Measurements from ENCODE around the gene PLCB4.

PLCB4 gene

GRCh38 chr20:9126527-9126926, 57.6 kb downstream of the PLCB4 start:
- Histone ChIP-seq H3K4me3 (replicated peaks; ENCODE audit: insufficient read depth, low read length) (no peak overlapping the region), H3K27ac (replicated peaks) (no peak overlapping the region), H3K27me3 (ENCODE audit: insufficient read depth, poor library complexity, severe bottlenecking) (no peaks in the 10 kb centered on the region)
- DNase-seq (ENCODE audit: low read depth in 1 of 2, low spot score in 1 of 2) = no peak
- TF ChIP-seq CTCF (IDR thresholded peaks at IDR 0.05; ENCODE audit: insufficient read depth, low read length) (no peak), REST (IDR thresholded peaks at IDR 0.05; ENCODE audit: insufficient replicate concordance, low read depth) (no peak), GABPA (IDR thresholded peaks at IDR 0.05; ENCODE audit: low read depth) (no peak), SPI1 (IDR thresholded peaks at IDR 0.05; ENCODE audit: borderline replicate concordance, low read depth) (no peak)

- Histone ChIP-seq H3K27ac (replicated peaks) (no peak overlapping the region), H3K27me3 (ENCODE audit: insufficient read depth, poor library complexity, severe bottlenecking) (no peaks in the 10 kb centered on the region), H3K4me3 (replicated peaks; ENCODE audit: insufficient read depth, low read length) (no peak overlapping the region)
- TF ChIP-seq GABPA (IDR thresholded peaks at IDR 0.05; ENCODE audit: low read depth) (no peak), REST (IDR thresholded peaks at IDR 0.05; ENCODE audit: insufficient replicate concordance, low read depth) (no peak), SPI1 (IDR thresholded peaks at IDR 0.05; ENCODE audit: borderline replicate concordance, low read depth) (no peak), CTCF (IDR thresholded peaks at IDR 0.05; ENCODE audit: insufficient read depth, low read length) (no peak), POLR2AphosphoS5 (IDR thresholded peaks at IDR 0.05; ENCODE audit: low read depth) (no peak)
- no peak for DNase-seq (ENCODE audit: low read depth in 1 of 2, low spot score in 1 of 2)
These were observed 59.7 kb downstream of the PLCB4 start for GRCh38 chr20:9128568-9128967.

DNA sequence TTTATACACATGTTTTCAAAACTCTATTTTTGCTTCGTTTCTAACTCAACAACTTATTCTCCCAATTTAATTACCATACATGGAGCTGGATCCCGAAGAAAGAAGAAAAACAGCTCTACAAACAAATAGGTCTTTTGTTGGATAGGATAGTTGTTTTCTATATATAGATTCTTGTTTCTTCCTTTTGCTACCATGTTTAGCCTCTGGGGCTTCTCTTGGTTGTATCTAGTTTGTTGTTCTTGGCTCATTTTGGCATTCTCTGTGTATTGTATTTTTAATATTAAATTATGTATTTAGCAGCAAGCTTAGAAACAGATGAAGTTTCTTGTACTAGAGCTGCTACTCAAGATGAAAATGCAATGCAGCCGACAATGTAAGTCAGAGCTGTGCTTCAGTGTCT, 60.9 kb downstream of the PLCB4 start:
- DNase-seq (ENCODE audit: low read depth in 1 of 2, low spot score in 1 of 2) = no peak
- Histone ChIP-seq H3K27ac (replicated peaks) (no peak overlapping the region), H3K4me3 (replicated peaks; ENCODE audit: insufficient read depth, low read length) (no peak overlapping the region), H3K27me3 (ENCODE audit: insufficient read depth, poor library complexity, severe bottlenecking) (no peaks in the 10 kb centered on the region)
- TF ChIP-seq POLR2AphosphoS5 (IDR thresholded peaks at IDR 0.05; ENCODE audit: low read depth) = no peak
- no peak for TF ChIP-seq GABPA (IDR thresholded peaks at IDR 0.05; ENCODE audit: low read depth)
- no peak for TF ChIP-seq REST (IDR thresholded peaks at IDR 0.05; ENCODE audit: insufficient replicate concordance, low read depth)
- TF ChIP-seq CTCF (IDR thresholded peaks at IDR 0.05; ENCODE audit: insufficient read depth, low read length) = no peak
- TF ChIP-seq SPI1 (IDR thresholded peaks at IDR 0.05; ENCODE audit: borderline replicate concordance, low read depth) = no peak
